Activated CD4-positive, alpha-beta T cell treated with anti-CD3 and anti-CD28 coated beads for 1 hour (primary cell): ENCODE measurements around the gene LSS.
"Not testable (repeated sequence)": the region's sequence is repeated elsewhere in the genome, so short reads cannot be mapped to it uniquely, and the experiment has no call there.

Experiments used
- DNase-seq: peaks from one replicate; pipeline ENCODE4 v3.0.0-alpha.2; 2020

LSS gene

GRCh38 chr21:46245213-46245915, 16.8 kb upstream of the LSS start:
- no peak for DNase-seq

DNA sequence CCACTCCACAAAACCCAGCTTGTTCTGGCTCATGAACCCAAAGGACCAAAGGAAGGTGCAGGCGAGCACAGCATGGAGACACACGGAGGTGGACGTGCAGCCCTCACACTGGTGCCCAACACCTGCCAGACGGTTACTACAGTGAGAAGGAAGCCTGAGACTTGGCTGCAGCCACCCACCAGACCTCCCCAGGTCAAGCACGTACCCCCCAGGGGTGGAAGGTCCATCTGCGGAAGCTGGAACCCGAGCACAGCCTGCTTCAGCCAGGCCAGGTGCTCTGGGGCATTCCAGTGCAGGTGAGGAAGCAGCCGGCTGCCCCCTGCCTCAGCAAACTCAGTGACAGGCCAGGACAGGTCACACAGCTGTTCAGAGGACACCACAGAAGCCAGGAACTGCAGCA, 16.0 kb upstream of the LSS start:
- no peak for DNase-seq

GRCh38 chr21:46243960-46244361, 15.4 kb upstream of the LSS start:
- no peak for DNase-seq

DNA sequence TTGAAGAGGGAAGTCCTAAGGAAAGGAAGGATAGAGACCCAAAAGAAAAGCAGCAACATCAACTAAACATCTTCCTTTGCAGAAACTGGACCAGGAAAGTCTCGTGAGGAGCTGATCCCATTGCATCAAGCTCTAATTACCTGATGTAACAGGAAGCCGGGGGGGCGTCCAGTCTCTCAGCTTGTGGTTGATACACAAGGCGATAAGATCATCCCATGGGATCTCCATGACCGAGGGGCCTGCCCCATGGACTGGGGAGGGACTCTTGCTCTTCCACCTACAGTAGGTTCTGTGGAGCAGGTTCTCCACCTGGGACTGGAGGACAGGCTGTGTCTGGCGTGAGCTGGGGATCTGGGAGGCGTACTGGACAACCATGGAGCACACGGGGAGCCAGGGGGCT, 14.8 kb upstream of the LSS start:
- no peak for DNase-seq

DNA sequence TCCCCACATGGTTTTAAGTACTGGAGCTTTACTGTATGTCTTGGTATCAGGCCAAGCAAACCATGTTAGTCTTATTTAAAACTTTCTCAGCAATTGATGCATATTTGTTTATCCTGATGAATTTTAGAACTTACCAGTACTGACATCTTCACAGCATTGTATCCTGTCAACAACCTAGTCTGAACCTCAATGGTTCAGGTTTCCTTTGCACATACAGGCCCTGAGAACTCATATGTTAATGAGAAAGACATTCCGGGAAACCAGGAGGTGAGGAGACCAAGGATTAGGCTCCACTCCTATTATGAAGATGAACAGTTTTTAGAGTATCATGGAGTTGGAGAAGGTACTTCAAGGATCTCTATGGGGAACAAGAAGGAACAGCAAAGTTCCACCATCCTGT, 13.0 kb upstream of the LSS start:
- not testable (repeated sequence) for DNase-seq

DNA sequence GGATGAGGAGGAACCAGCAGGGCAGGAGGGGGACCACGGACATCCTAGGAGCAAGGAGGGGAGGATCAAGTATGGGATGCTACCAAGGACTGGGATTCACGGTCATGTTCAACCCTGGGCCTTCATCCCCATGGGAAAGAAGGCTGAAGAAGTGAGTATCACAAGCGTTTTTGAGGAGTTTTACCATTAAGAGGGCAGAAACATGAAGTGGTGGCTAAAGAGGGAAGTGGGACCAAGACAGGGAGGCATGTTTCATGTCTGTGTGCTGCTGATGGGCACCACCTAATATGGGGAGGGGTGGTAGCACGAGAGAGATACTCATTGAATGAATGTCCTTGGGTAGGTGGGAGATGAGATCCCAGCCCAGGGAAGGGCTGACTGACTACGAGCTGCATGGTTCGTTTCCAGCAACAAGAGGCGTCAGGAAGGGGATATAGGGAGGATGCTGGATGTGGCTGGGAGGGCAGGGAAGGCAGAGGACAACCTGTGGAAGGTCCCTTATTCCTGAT, 11.3 kb upstream of the LSS start:
- no peak for DNase-seq

GRCh38 chr21:46237474-46237873, 8.9 kb upstream of the LSS start:
- no peak for DNase-seq

DNA sequence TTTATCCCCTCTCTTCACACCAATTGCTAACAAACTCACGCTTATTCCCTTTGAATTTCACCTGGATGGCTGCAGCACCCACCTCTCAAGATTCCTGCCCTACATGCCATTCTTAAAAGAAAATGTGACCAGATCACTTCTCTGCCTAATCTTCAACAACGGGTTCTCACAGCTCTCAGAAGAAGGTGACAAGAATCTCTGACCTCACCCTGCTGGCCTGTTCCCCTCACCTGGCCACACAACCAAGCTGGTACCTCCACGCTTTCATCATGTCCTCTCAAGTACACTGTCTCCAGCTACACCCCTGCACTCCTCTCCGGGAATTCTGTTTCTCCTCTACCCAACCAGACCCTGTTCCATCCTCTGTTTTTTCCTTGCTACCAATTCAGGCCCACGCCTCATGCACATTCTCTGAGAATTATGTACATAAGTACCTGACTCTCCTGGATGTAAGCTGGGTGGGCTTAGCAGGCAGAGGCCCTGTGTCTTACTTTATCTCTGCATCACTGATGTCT, 5.9 kb upstream of the LSS start:
- DNase-seq: no peak

- DNase-seq: no peak
Measured at GRCh38 chr21:46229923-46230260, 1.3 kb upstream of the LSS start.

GRCh38 chr21:46229133-46229922, 754 bp upstream of the LSS start:
- DNase-seq: no peak

GRCh38 chr21:46227811-46228344, 696 bp downstream of the LSS start:
- DNase-seq: no peak

DNA sequence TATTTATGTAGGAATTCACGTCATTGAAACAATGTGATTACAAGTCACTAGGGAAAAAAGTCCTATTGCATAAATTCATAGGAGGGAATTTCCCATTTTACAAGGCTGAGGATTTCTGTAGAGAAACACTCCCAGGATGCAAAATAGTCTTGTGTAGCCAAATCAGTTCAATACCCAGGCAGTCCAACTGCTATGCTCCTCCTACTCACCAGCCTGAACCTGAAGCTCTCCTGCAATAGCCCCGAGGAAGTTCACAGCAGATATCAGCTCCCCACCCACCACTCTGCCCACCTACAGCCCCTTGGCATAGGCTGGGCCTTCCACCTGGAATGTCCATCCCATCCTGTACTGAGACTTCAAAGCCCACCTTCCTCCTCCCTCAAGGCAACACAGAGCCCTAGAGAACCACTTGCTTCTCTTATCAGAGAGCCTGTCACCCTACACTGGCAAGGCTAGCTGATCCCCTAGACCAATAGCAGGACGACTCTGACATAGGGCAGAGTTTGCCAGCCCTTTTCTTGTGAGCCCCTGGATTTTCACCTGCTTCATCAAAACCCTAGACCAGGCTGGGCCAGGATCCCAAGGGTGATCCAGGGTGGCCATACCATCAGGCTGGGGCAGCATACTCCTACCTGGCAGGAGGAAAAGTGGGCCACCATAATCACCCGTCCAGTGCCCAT, 1.5 kb downstream of the LSS start:
- DNase-seq: no peak

DNA sequence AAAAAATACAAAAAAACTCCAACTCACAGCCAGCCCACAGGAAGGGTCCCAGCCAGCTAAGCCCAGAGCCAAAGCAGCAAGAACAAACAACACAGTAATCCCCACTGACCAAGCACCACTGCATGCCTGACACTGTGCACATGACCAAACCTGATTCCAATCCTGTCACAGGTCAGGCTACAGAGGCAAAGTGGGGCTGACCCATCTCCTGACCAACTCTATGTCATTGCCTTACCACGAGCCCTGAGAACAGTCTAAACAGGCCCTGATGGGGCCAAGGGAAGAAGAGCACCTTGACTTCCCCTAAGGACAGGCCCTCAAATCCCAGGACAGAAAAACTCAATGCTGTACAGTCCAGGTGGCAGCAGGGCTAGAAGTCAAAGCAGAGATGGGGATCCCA, 2.4 kb downstream of the LSS start:
- no peak for DNase-seq

GRCh38 chr21:46223661-46224060, 4.9 kb downstream of the LSS start:
- DNase-seq: not testable (repeated sequence)

DNA sequence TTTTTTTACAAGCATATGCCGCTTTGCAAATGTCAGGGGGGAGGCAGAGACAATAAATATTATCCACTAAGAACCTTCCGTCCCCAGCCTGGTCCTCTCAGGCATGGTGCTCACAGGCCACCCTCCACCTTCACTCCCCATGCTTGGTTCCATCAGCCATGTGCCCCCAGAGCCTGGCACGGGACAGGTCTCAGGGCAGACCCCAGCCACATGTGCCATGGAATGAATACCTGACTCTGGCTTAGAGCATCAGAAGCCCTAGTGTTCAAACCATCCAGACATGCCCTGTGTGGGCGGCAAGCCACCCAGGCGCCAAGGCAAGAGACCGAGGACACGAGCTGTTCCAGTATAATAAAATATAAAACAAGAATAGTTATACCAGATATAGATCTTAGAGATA, 5.4 kb downstream of the LSS start:
- DNase-seq: no peak

GRCh38 chr21:46222436-46223116, 6.0 kb downstream of the LSS start:
- no peak for DNase-seq

DNA sequence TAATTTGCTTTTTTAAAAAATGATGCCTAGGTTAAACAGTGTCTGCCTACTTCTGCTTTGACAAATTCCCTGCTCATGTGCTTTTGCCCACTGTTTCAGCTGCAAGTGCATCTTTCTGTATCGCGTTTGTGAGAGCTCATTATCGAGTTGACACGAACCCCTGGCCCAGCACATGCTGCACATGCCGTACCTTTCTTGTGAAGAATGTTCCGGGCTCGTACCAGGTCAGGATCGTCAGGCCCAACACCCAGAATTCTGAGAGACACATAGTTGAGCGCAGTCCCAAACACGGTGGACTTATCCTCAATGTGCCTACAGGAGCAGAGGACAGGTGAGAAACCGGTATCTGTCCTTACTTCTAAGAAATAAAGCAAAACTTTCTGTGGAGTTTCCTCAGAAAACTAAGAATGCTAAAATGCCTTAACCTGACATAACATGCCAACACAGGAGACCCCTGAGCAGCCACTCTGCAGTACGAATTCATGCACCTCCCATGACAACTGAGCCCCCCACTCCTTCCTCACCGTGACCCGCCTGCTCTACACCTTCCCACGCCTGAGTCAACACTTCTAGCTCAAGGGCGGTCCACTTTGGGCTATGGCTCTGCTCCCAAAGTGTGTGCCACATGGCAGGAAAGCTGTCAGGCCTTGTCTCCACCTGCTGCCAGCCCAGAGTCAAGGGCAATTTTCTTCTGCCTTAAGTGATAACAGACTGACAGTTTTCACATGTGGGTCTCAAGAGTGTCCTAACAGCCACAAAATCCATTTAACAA, 6.7 kb downstream of the LSS start:
- DNase-seq: no peak

- no peak for DNase-seq
Measured at GRCh38 chr21:46220847-46221246, 7.7 kb downstream of the LSS start.

DNA sequence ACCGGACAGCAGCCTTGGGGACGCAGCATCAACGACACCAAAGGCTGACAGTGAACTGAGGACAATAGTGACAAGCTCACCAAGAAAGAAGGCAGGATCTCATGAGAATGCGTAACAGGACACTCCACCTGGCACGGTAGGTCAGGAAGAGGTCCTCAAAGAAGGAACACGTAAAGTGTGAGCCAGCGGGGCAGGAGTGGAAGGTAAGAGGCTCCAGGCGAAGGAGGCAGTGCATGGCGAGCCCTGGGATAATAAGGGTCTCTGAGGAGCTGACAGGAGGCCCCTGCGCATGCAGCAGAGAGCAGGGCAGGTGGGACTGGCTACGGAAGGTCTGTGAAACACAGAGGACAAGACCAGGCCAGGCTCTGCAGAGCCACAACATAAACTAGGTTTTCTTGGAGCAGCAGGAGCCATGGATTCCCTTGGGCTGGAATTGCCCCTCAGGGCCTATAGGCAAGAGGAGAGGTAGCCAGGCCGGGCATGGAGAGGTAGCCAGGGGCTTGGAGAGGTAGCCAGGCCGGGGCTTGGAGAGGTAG, 8.2 kb downstream of the LSS start:
- no peak for DNase-seq

DNA sequence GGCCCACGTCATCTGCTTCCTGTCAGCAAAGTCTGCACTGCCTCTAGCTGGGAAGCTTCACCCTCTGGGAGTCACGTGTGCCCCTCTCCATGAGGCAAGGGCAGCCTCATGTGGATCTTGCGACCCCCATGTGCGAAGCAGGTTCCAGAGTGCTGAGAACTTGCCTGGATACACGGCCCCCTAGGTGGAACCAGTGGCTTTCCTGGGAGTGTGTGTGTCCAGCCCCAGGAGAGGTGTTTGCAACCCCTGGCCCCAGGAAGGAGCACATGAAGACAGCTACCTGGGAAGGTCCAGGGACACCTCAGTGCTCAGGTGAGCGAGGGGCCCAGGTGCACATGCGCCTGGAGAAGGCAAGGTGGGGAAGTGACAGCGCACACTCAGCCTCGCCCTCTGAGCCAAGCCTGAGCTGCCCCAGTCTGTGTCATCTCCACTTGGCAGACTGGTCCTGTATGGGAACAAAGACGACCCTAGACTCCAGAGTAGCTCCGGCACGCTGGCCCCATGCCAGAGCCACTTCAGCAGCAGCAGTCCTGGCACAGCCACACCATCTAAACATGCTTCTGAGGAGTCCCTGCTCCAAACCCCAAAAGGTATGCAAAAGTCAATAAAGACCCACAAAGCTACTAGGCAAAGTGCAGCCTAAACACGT, 8.9 kb downstream of the LSS start:
- DNase-seq: no peak

DNA sequence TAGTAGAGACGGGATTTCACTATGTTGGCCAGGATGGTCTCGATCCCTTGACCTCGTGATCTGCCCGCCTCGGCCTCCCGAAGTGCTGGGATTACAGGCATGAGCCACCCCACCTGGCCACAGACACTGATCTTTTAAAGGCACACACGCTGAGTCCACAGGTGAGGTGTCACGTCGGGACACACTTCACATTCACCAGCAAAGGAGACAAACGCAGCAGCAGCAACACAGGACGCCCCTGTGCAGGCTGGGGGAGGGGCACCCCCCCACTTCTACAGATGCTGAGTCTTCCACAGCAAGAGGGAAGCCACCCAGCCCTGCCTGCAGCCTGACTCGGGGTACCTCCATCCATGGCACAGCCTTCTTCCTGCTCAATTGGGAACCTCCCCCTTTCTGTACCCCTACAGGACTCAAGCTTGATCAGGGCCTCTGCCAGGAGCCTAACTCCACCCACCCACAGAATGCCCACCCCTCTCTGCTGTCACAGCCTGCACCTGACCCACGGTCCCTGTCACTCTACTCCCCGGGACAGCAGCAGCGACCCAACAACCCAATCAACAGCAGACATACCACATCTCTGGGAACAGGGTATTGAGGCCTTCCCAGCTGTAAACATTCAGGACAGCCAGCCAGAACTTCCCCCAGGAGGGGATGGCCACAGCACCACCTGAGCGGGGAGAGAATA, 9.5 kb downstream of the LSS start:
- DNase-seq: no peak
